ENCODE data around the gene LRP1-AS. TPM values are rescaled to one million over a fixed set of nuclear protein-coding genes. Genes with fewer than 3 reads are reported as not detected.

The LRP1-AS gene
- total RNA-seq, 2 experiments from 2014 or later, result not detected

DNA sequence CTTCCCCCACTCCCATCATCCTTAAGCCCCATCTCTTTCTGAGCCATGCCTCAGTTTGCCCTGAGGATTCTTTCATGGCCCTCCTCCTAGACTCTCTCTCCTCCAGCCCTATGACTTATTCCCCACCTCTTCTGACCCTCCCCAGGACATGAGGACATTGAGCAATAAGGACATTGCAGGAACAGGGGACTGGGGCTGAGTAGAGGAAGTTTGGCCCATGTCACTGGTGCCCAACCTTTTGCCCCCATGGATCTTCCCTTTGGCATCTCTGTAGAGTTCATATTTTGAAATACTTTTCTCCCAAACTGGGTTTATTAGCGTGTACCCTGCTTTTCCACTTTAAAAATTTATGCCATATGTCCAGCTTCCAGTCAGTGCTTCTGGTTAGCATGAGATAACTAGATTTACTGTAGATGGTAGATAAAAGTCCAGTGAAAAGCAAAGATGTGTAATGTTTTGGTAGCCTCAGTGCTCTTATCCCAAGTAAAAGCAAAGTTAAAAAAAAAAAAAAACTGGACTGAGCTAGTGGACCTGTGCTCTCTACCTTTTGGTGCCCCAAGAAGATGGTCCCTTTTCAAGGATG, 6.1 kb upstream of the LRP1-AS start:
- ATAC-seq, result no peak
- H3K27ac Mint-ChIP-seq, result no peak overlapping the region
- intact Hi-C loops (cut with micrococcal nuclease), result no loop called here
- TF ChIP-seq, protein P1, sequence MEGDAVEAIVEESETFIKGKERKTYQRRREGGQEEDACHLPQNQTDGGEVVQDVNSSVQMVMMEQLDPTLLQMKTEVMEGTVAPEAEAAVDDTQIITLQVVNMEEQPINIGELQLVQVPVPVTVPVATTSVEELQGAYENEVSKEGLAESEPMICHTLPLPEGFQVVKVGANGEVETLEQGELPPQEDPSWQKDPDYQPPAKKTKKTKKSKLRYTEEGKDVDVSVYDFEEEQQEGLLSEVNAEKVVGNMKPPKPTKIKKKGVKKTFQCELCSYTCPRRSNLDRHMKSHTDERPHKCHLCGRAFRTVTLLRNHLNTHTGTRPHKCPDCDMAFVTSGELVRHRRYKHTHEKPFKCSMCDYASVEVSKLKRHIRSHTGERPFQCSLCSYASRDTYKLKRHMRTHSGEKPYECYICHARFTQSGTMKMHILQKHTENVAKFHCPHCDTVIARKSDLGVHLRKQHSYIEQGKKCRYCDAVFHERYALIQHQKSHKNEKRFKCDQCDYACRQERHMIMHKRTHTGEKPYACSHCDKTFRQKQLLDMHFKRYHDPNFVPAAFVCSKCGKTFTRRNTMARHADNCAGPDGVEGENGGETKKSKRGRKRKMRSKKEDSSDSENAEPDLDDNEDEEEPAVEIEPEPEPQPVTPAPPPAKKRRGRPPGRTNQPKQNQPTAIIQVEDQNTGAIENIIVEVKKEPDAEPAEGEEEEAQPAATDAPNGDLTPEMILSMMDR (IDR thresholded peaks at IDR 0.05), result no peak
- ChIA-PET CTCF (interaction anchor here (1.5 kb wide), 1 partner anchor 14 kb away, joined by 3 read pairs; no protein-coding TSS in a partner anchor), POLR2A (no interaction called here)
- H3K4me3 Mint-ChIP-seq, result no peak overlapping the region
- H3K9me3 Mint-ChIP-seq, result no peaks in the 10 kb centered on the region
- peaks cover 5% of the 10 kb centered on the region for H3K4me1 Mint-ChIP-seq (ENCODE audit: low read depth)
- no peaks in the 10 kb centered on the region for H3K27me3 Mint-ChIP-seq
- no peak for DNase-seq
- no peaks in the 10 kb centered on the region for H3K36me3 Mint-ChIP-seq (ENCODE audit: low read depth)

DNA sequence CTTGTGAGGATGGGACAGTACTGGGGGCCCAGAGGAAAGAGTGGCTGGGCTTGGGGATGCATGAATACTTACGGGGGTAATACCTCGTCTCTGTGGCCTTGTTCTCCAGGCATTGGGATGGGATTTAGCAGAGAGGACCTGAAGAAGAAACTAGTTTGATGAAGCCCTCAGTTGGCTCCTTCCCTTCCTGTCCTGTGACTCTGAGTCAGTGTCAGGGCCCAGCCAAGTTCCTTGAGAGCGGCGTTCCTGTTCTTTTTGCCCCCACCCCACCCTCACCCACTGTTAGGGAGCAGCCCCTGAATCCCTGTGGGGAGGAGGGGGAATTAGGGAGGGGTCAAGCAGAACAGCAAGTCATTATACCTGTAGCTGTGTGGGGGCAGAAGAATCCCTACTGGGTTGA, 5.2 kb upstream of the LRP1-AS start:
- Mint-ChIP-seq H3K27me3 (no peaks in the 10 kb centered on the region), H3K9me3 (no peaks in the 10 kb centered on the region), H3K4me3 (no peak overlapping the region), H3K36me3 (ENCODE audit: low read depth) (no peaks in the 10 kb centered on the region), H3K27ac (no peak overlapping the region), H3K4me1 (ENCODE audit: low read depth) (peaks cover 2% of the 10 kb centered on the region)
- ATAC-seq, result no peak
- ChIA-PET POLR2A (interaction anchor here (1.1 kb wide), 1 partner anchor 17 kb away, joined by 4 read pairs; no protein-coding TSS in a partner anchor), CTCF (interaction anchor here (0.7 to 1.0 kb wide), 2 partner anchors 21 to 23 kb away, joined by 3 read pairs; no protein-coding TSS in a partner anchor)
- TF ChIP-seq, protein P1 (IDR thresholded peaks at IDR 0.05), result no peak
- no peak for DNase-seq
- intact Hi-C loops (cut with micrococcal nuclease), result no loop called here

DNA sequence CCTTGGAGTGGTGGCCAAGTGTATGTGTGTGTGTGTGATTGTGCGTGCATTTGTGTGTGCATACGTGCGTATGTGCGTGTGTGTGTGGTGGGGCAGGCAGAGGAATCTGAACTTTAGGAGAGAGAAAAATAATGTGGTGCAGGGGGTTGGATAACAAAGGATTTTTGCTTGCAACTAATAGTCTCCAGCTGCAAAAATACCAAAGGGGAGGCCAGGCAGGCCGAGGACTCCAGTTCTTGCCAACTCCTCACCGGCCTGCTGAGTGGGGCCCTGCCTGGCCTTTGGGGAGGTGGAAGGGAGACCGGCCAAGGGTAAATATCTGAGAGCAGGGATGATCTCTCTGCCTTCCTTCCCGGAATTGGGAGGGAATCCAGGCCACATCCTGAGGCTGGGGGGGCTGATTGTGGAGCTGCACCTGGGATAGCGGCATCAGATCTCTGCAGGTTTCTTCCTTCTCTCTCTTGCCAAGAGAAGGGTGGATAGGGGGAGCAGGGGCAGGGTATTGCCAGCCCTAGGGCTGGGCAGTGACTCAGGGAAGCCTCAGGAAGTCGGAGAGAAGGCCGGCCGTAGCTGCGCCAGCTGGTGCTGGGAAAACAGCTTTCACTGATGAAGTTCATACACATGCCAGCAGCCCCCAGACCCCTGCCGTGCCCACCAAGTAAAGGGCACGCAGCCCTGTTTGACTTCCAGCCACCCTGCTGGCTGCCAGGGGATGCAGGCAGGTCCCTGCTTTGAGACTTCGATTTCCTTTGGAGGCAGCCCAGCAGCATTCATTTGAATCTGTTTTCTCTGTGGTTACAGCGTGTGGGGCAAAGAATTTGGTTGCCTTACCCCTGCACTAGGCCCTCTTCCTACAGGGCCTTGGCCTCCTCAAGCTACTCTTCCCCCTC, 4.6 kb upstream of the LRP1-AS start:
- H3K27ac Mint-ChIP-seq, result no peak overlapping the region
- intact Hi-C loops (cut with micrococcal nuclease), result no loop called here

DNA sequence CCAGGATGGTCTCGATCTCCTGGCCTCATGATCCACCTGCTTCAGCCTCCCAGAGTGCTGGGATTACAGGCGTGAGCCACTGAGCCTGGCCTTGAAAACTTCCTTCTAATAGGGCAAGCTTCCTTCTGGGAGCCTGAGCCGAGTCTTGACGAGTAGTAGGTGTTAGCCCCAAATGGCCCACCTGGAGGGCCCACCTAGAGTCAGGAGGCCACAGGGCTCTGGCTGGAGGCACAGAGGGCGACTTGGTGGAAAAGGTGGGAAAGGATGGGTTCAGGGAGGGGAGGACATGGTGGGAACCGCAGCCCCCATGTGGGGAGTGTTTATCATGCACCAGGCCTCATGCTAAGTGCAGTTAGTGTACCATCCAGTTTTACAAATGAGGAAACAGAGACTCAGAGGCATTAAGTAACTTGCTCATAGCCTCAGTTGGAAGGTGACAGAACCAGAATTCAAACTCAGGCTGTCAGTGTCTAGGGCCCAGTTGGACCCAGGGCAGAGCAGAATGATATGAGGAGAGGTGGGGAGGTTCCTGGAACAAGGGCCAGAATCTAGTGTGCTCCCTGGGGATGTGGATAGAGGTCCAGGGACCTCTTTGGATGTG, 3.1 kb upstream of the LRP1-AS start:
- Mint-ChIP-seq H3K36me3 (ENCODE audit: low read depth) (no peaks in the 10 kb centered on the region), H3K4me3 (no peak overlapping the region), H3K27me3 (no peaks in the 10 kb centered on the region), H3K27ac (no peak overlapping the region), H3K4me1 (ENCODE audit: low read depth) (no peaks in the 10 kb centered on the region), H3K9me3 (no peaks in the 10 kb centered on the region)
- CTCF ChIA-PET, result interaction anchor here (1.9 kb wide), 1 partner anchor 26 kb away, joined by 7 read pairs; no protein-coding TSS in a partner anchor
- ATAC-seq (no peak), DNase-seq (no peak)
- TF ChIP-seq, protein P1 (IDR thresholded peaks at IDR 0.05), result no peak
- POLR2A ChIA-PET, result interaction anchor here (0.5 to 1.0 kb wide), 2 partner anchors 8 to 24 kb away, joined by 3 read pairs; no protein-coding TSS in a partner anchor
- intact Hi-C loops (cut with micrococcal nuclease), result no loop called here

More for the DNA sequence above, 4.6 kb upstream of the LRP1-AS start:
- no peak for ATAC-seq
- H3K27me3 Mint-ChIP-seq, result no peaks in the 10 kb centered on the region
- H3K4me1 Mint-ChIP-seq (ENCODE audit: low read depth), result no peaks in the 10 kb centered on the region
- POLR2A ChIA-PET, result interaction anchor here (1.1 kb wide), 1 partner anchor 17 kb away, joined by 4 read pairs; no protein-coding TSS in a partner anchor
- TF ChIP-seq, protein P1 (IDR thresholded peaks at IDR 0.05), result no peak
- H3K9me3 Mint-ChIP-seq, result no peaks in the 10 kb centered on the region
- CTCF ChIA-PET, result interaction anchor here (0.7 to 1.1 kb wide), 3 partner anchors 17 to 24 kb away, joined by 3 read pairs; no protein-coding TSS in a partner anchor
- H3K36me3 Mint-ChIP-seq (ENCODE audit: low read depth), result no peaks in the 10 kb centered on the region
- no peak overlapping the region for H3K4me3 Mint-ChIP-seq
- DNase-seq, result no peak
